ENCODE data around the gene PAXX. TPM values are rescaled to one million over a fixed set of nuclear protein-coding genes. Genes with fewer than 3 reads are reported as not detected.
A peak's percentile ranks its signal among the peaks of the same experiment; 100 is the strongest.

The PAXX gene
- total RNA-seq, 1 donor from 2014 or later: 45.1 TPM

- Histone ChIP-seq H3K4me1 (peaks cover 50% of the 10 kb centered on the region), H3K9me3 (no peaks in the 10 kb centered on the region), H3K4me3 (peak overlapping the region; percentile 39), H3K36me3 (peaks cover 11% of the 10 kb centered on the region), H3K27me3 (ENCODE audit: low read depth) (no peaks in the 10 kb centered on the region), H3K27ac (peak overlapping the region; percentile 58)
- DNase-seq (no peak), ATAC-seq (no peak)
- no peak for TF ChIP-seq CTCF (IDR thresholded peaks at IDR 0.05)
- intact Hi-C loops (cut with DNase I): no loop called here
Measured at GRCh38 chr9:137034039-137034708, 42.0 kb downstream of the PAXX start.

GRCh38 chr9:137034709-137035506 is 42.7 kb downstream of the PAXX start:
- peak; percentile 94 for TF ChIP-seq CTCF (IDR thresholded peaks at IDR 0.05)
- intact Hi-C loops (cut with DNase I): no loop called here
- no peaks in the 10 kb centered on the region for H3K9me3 ChIP-seq
- H3K27ac ChIP-seq: peak overlapping the region; percentile 58
- ATAC-seq: peak; percentile 81 to 88
- peaks cover 43% of the 10 kb centered on the region for H3K4me1 ChIP-seq
- peaks cover 18% of the 10 kb centered on the region for H3K36me3 ChIP-seq
- peak; percentile 89 for DNase-seq
- no peaks in the 10 kb centered on the region for H3K27me3 ChIP-seq (ENCODE audit: low read depth)
- peak overlapping the region; percentile 12 for H3K4me3 ChIP-seq

GRCh38 chr9:137035507-137035834 is 43.2 kb downstream of the PAXX start:
- no peak overlapping the region for H3K27ac ChIP-seq
- DNase-seq (no peak), ATAC-seq (peak in 1 of 2 donors; percentile 0)
- H3K4me3 ChIP-seq: no peak overlapping the region
- peaks cover 38% of the 10 kb centered on the region for H3K4me1 ChIP-seq
- H3K36me3 ChIP-seq: peaks cover 19% of the 10 kb centered on the region
- intact Hi-C loops (cut with DNase I): no loop called here
- no peaks in the 10 kb centered on the region for H3K9me3 ChIP-seq
- peak; percentile 2 for TF ChIP-seq CTCF (IDR thresholded peaks at IDR 0.05)
- no peaks in the 10 kb centered on the region for H3K27me3 ChIP-seq (ENCODE audit: low read depth)

- ATAC-seq: no peak
- no peaks in the 10 kb centered on the region for H3K27me3 ChIP-seq (ENCODE audit: low read depth)
- no peaks in the 10 kb centered on the region for H3K9me3 ChIP-seq
- H3K36me3 ChIP-seq: peaks cover 19% of the 10 kb centered on the region
- DNase-seq: no peak
- peaks cover 37% of the 10 kb centered on the region for H3K4me1 ChIP-seq
- TF ChIP-seq CTCF (IDR thresholded peaks at IDR 0.05): no peak
- intact Hi-C loops (cut with DNase I): no loop called here
- no peak overlapping the region for H3K4me3 ChIP-seq
- no peak overlapping the region for H3K27ac ChIP-seq
Measured at GRCh38 chr9:137035937-137036336, 43.7 kb downstream of the PAXX start.

- ATAC-seq: no peak
- intact Hi-C loops (cut with DNase I): no loop called here
- no peaks in the 10 kb centered on the region for H3K9me3 ChIP-seq
- no peak overlapping the region for H3K27ac ChIP-seq
- no peak for TF ChIP-seq CTCF (IDR thresholded peaks at IDR 0.05)
- no peaks in the 10 kb centered on the region for H3K27me3 ChIP-seq (ENCODE audit: low read depth)
- H3K4me1 ChIP-seq: peaks cover 36% of the 10 kb centered on the region
- DNase-seq: no peak
- peaks cover 19% of the 10 kb centered on the region for H3K36me3 ChIP-seq
- no peak overlapping the region for H3K4me3 ChIP-seq
Measured at GRCh38 chr9:137037035-137037434, 44.8 kb downstream of the PAXX start.

All from lower lobe of right lung (tissue), 2 donors.